ENCODE data around the gene EIPR1.

The EIPR1 gene

GRCh38 chr2:3246928-3247714 lies 130.5 kb downstream of the EIPR1 start:
- no peak overlapping the region for H2BK120ac ChIP-seq (ENCODE audit: insufficient read depth, low read length, poor library complexity)
- no peak overlapping the region for H4K8ac ChIP-seq (ENCODE audit: low read depth, low read length)
- no peak overlapping the region for H3K4me3 ChIP-seq (ENCODE audit: low read depth, low read length)
- H3K18ac ChIP-seq (ENCODE audit: low read length), result no peak overlapping the region
- H2AK5ac ChIP-seq (ENCODE audit: low read length), result no peak overlapping the region
- no peak overlapping the region for H4K91ac ChIP-seq (ENCODE audit: low read depth, low read length)
- H2AFZ ChIP-seq (ENCODE audit: insufficient read depth, low read length, poor library complexity), result no peak overlapping the region
- peaks cover 11% of the 10 kb centered on the region for H3K9me3 ChIP-seq (ENCODE audit: insufficient read depth, low read depth, low read length)
- no peak overlapping the region for H3K14ac ChIP-seq (ENCODE audit: low read length)
- H3K23ac ChIP-seq (ENCODE audit: low read length), result no peak overlapping the region
- H3K27ac ChIP-seq (ENCODE audit: low read depth, low read length), result no peak overlapping the region
- H3K4me1 ChIP-seq (ENCODE audit: control insufficient read depth in 1 of 2, insufficient read depth in 2 of 2, low read length in 2 of 2), result no peaks in the 10 kb centered on the region
- no peaks in the 10 kb centered on the region for H3K79me1 ChIP-seq (ENCODE audit: low read length)
- H2BK5ac ChIP-seq (ENCODE audit: low read depth, low read length, poor library complexity), result no peak overlapping the region
- no peaks in the 10 kb centered on the region for H3K79me2 ChIP-seq (ENCODE audit: control insufficient read depth, insufficient read depth, low read length, poor library complexity)
- no peak overlapping the region for H3K9ac ChIP-seq (ENCODE audit: low read length)
- no CpG with 5 or more reads among the region's 13 CpGs for WGBS (ENCODE audit: extremely low coverage, insufficient coverage, insufficient read length)
- no peaks in the 10 kb centered on the region for H3K27me3 ChIP-seq (ENCODE audit: insufficient read depth, low read length)
- no peak overlapping the region for H3K4ac ChIP-seq (ENCODE audit: low read depth, low read length)
- H4K12ac ChIP-seq (ENCODE audit: low read depth, low read length), result no peak overlapping the region
- no peak overlapping the region for H2BK12ac ChIP-seq (ENCODE audit: low read length)
- H3K4me2 ChIP-seq (ENCODE audit: low read length), result no peak overlapping the region
- no peak for DNase-seq
- peaks cover 0 to 5% of the 10 kb centered on the region in 2 experiments for H3K36me3 ChIP-seq (ENCODE audit: control insufficient read depth in 1 of 2, insufficient read depth in 2 of 2, low read length in 2 of 2)

- no peaks in the 10 kb centered on the region for H3K4me1 ChIP-seq (ENCODE audit: control insufficient read depth in 1 of 2, insufficient read depth in 2 of 2, low read length in 2 of 2)
- no peak overlapping the region for H2BK12ac ChIP-seq (ENCODE audit: low read length)
- H4K91ac ChIP-seq (ENCODE audit: low read depth, low read length), result no peak overlapping the region
- no peak overlapping the region for H2BK120ac ChIP-seq (ENCODE audit: insufficient read depth, low read length, poor library complexity)
- no peak overlapping the region for H3K18ac ChIP-seq (ENCODE audit: low read length)
- no peak overlapping the region for H3K27ac ChIP-seq (ENCODE audit: low read depth, low read length)
- no peak overlapping the region for H4K12ac ChIP-seq (ENCODE audit: low read depth, low read length)
- no peak overlapping the region for H3K4ac ChIP-seq (ENCODE audit: low read depth, low read length)
- H3K14ac ChIP-seq (ENCODE audit: low read length), result no peak overlapping the region
- no peak overlapping the region for H3K4me3 ChIP-seq (ENCODE audit: low read depth, low read length)
- H3K27me3 ChIP-seq (ENCODE audit: insufficient read depth, low read length), result no peaks in the 10 kb centered on the region
- no peak overlapping the region for H2BK5ac ChIP-seq (ENCODE audit: low read depth, low read length, poor library complexity)
- H2AFZ ChIP-seq (ENCODE audit: insufficient read depth, low read length, poor library complexity), result no peak overlapping the region
- H3K9me3 ChIP-seq (ENCODE audit: insufficient read depth, low read depth, low read length), result peaks cover 11% of the 10 kb centered on the region
- H3K79me2 ChIP-seq (ENCODE audit: control insufficient read depth, insufficient read depth, low read length, poor library complexity), result no peaks in the 10 kb centered on the region
- WGBS (ENCODE audit: extremely low coverage, insufficient coverage, insufficient read length), result no CpG with 5 or more reads among the region's 6 CpGs
- no peak overlapping the region for H3K23ac ChIP-seq (ENCODE audit: low read length)
- no peaks in the 10 kb centered on the region for H3K79me1 ChIP-seq (ENCODE audit: low read length)
- H3K36me3 ChIP-seq (ENCODE audit: control insufficient read depth in 1 of 2, insufficient read depth in 2 of 2, low read length in 2 of 2), result peaks cover 0 to 5% of the 10 kb centered on the region in 2 experiments
- H4K8ac ChIP-seq (ENCODE audit: low read depth, low read length), result no peak overlapping the region
- H2AK5ac ChIP-seq (ENCODE audit: low read length), result no peak overlapping the region
- H3K9ac ChIP-seq (ENCODE audit: low read length), result no peak overlapping the region
- no peak for DNase-seq
- no peak overlapping the region for H3K4me2 ChIP-seq (ENCODE audit: low read length)
These were observed 131.2 kb downstream of the EIPR1 start for GRCh38 chr2:3246406-3246805.

GRCh38 chr2:3244486-3244885 lies 133.1 kb downstream of the EIPR1 start:
- H2BK12ac ChIP-seq (ENCODE audit: low read length), result no peak overlapping the region
- WGBS (ENCODE audit: extremely low coverage, insufficient coverage, insufficient read length), result no CpG with 5 or more reads among the region's 7 CpGs
- H3K23ac ChIP-seq (ENCODE audit: low read length), result no peak overlapping the region
- H3K18ac ChIP-seq (ENCODE audit: low read length), result no peak overlapping the region
- H2AFZ ChIP-seq (ENCODE audit: insufficient read depth, low read length, poor library complexity), result no peak overlapping the region
- no peaks in the 10 kb centered on the region for H3K79me1 ChIP-seq (ENCODE audit: low read length)
- no peak for DNase-seq
- H2AK5ac ChIP-seq (ENCODE audit: low read length), result no peak overlapping the region
- H3K4me1 ChIP-seq (ENCODE audit: control insufficient read depth in 1 of 2, insufficient read depth in 2 of 2, low read length in 2 of 2), result no peaks in the 10 kb centered on the region
- H3K14ac ChIP-seq (ENCODE audit: low read length), result no peak overlapping the region
- H4K12ac ChIP-seq (ENCODE audit: low read depth, low read length), result no peak overlapping the region
- no peak overlapping the region for H3K4me2 ChIP-seq (ENCODE audit: low read length)
- H3K27ac ChIP-seq (ENCODE audit: low read depth, low read length), result no peak overlapping the region
- no peak overlapping the region for H3K9ac ChIP-seq (ENCODE audit: low read length)
- H3K9me3 ChIP-seq (ENCODE audit: insufficient read depth, low read depth, low read length), result peaks cover 4% of the 10 kb centered on the region
- H3K27me3 ChIP-seq (ENCODE audit: insufficient read depth, low read length), result no peaks in the 10 kb centered on the region
- H3K36me3 ChIP-seq (ENCODE audit: control insufficient read depth in 1 of 2, insufficient read depth in 2 of 2, low read length in 2 of 2), result peaks cover 0 to 3% of the 10 kb centered on the region in 2 experiments
- no peak overlapping the region for H3K4me3 ChIP-seq (ENCODE audit: low read depth, low read length)
- H3K79me2 ChIP-seq (ENCODE audit: control insufficient read depth, insufficient read depth, low read length, poor library complexity), result no peaks in the 10 kb centered on the region
- H4K91ac ChIP-seq (ENCODE audit: low read depth, low read length), result no peak overlapping the region
- no peak overlapping the region for H4K8ac ChIP-seq (ENCODE audit: low read depth, low read length)
- H2BK5ac ChIP-seq (ENCODE audit: low read depth, low read length, poor library complexity), result no peak overlapping the region
- no peak overlapping the region for H3K4ac ChIP-seq (ENCODE audit: low read depth, low read length)
- H2BK120ac ChIP-seq (ENCODE audit: insufficient read depth, low read length, poor library complexity), result no peak overlapping the region

GRCh38 chr2:3243804-3244203 lies 133.8 kb downstream of the EIPR1 start:
- no peak overlapping the region for H4K91ac ChIP-seq (ENCODE audit: low read depth, low read length)
- H2BK12ac ChIP-seq (ENCODE audit: low read length), result no peak overlapping the region
- peaks cover 4% of the 10 kb centered on the region for H3K9me3 ChIP-seq (ENCODE audit: insufficient read depth, low read depth, low read length)
- H3K4me2 ChIP-seq (ENCODE audit: low read length), result no peak overlapping the region
- no peak overlapping the region for H4K8ac ChIP-seq (ENCODE audit: low read depth, low read length)
- WGBS (ENCODE audit: extremely low coverage, insufficient coverage, insufficient read length), result no CpG with 5 or more reads among the region's 6 CpGs
- no peaks in the 10 kb centered on the region for H3K79me1 ChIP-seq (ENCODE audit: low read length)
- no peak overlapping the region for H3K4me3 ChIP-seq (ENCODE audit: low read depth, low read length)
- no peak overlapping the region for H3K9ac ChIP-seq (ENCODE audit: low read length)
- no peak overlapping the region for H3K23ac ChIP-seq (ENCODE audit: low read length)
- no peak overlapping the region for H3K4ac ChIP-seq (ENCODE audit: low read depth, low read length)
- H3K27me3 ChIP-seq (ENCODE audit: insufficient read depth, low read length), result no peaks in the 10 kb centered on the region
- DNase-seq, result no peak
- no peak overlapping the region for H2AK5ac ChIP-seq (ENCODE audit: low read length)
- H3K18ac ChIP-seq (ENCODE audit: low read length), result no peak overlapping the region
- no peak overlapping the region for H2BK120ac ChIP-seq (ENCODE audit: insufficient read depth, low read length, poor library complexity)
- H4K12ac ChIP-seq (ENCODE audit: low read depth, low read length), result no peak overlapping the region
- no peaks in the 10 kb centered on the region for H3K79me2 ChIP-seq (ENCODE audit: control insufficient read depth, insufficient read depth, low read length, poor library complexity)
- H2AFZ ChIP-seq (ENCODE audit: insufficient read depth, low read length, poor library complexity), result no peak overlapping the region
- no peak overlapping the region for H2BK5ac ChIP-seq (ENCODE audit: low read depth, low read length, poor library complexity)
- no peak overlapping the region for H3K14ac ChIP-seq (ENCODE audit: low read length)
- H3K27ac ChIP-seq (ENCODE audit: low read depth, low read length), result no peak overlapping the region
- peaks cover 0 to 3% of the 10 kb centered on the region in 2 experiments for H3K36me3 ChIP-seq (ENCODE audit: control insufficient read depth in 1 of 2, insufficient read depth in 2 of 2, low read length in 2 of 2)
- H3K4me1 ChIP-seq (ENCODE audit: control insufficient read depth in 1 of 2, insufficient read depth in 2 of 2, low read length in 2 of 2), result no peaks in the 10 kb centered on the region
